MCF 10A (cell line): ENCODE data around the gene PREP. TPM values are rescaled to one million over a fixed set of nuclear protein-coding genes. Genes with fewer than 3 reads are reported as not detected.

ENCODE experiments used
- BruUV-seq: library from RNA; stranded (reverse); fragments of 400-500 nt; replicated peaks from 2 replicates; lab custom pipeline; 2021; lab: Mats Ljungman, UMichigan
- CTCF ChIA-PET: fragments of 300-600 bp; sonication (Branson Sonifier 250); formaldehyde crosslinking; extraction: SDS; loops from one replicate; lab custom pipeline; 2021; ENCODE audit warnings: antibody characterized with exemption, inconsistent platforms; lab: Yijun Ruan, JAX
- POLR2A ChIA-PET: fragments of 300-600, 350-650 bp; sonication (Branson Sonifier 250); formaldehyde crosslinking; extraction: SDS; loops from one replicate; lab custom pipeline; 2020; ENCODE audit warnings: antibody characterized with exemption, inconsistent platforms; lab: Yijun Ruan, JAX
- DNase-seq: peaks from one replicate; pipeline ENCODE4 v3.0.0-alpha.2; 2018; ENCODE audit not compliant: unreplicated experiment
- H3K27ac Mint-ChIP-seq: one replicate; pipeline ENCODE4 v1.8.0; 2022; ENCODE audit warnings: mild to moderate bottlenecking, low read depth, mixed read lengths; ENCODE audit not compliant: unreplicated experiment
- H3K27me3 Mint-ChIP-seq: one replicate; pipeline ENCODE4 v1.8.0; 2022; ENCODE audit warnings: mixed read lengths; ENCODE audit not compliant: insufficient read depth, unreplicated experiment
- H3K36me3 Mint-ChIP-seq: one replicate; pipeline ENCODE4 v1.8.0; 2022; ENCODE audit warnings: mild to moderate bottlenecking, moderate library complexity, mixed read lengths; ENCODE audit not compliant: insufficient read depth, unreplicated experiment
- H3K4me1 Mint-ChIP-seq: one replicate; pipeline ENCODE4 v1.8.0; 2022; ENCODE audit warnings: mixed read lengths; ENCODE audit not compliant: insufficient read depth, unreplicated experiment
- H3K4me3 Mint-ChIP-seq: one replicate; pipeline ENCODE4 v1.8.0; 2022; ENCODE audit warnings: mild to moderate bottlenecking, moderate library complexity, mixed read lengths; ENCODE audit not compliant: unreplicated experiment
- H3K9me3 Mint-ChIP-seq: one replicate; pipeline ENCODE4 v1.8.0; 2022; ENCODE audit warnings: mixed read lengths; ENCODE audit not compliant: unreplicated experiment
- CTCF ChIP-seq: fragments of 200-600 bp; IDR thresholded peaks from one replicate; pipeline ENCODE4 v1.8.0; 2022; ENCODE audit warnings: antibody characterized with exemption, mild to moderate bottlenecking; ENCODE audit not compliant: unreplicated experiment
- intact Hi-C: fragments of 100-400 bp; cut with micrococcal nuclease; formaldehyde crosslinking; loops from 2 replicates; pipeline ENCODE4 v1.14.1; 2022
- total RNA-seq: library from RNA; stranded (reverse); gene quantifications from 2 replicates; pipeline ENCODE4 v1.2.3, GENCODE V29; 2022

Gene PREP
- total RNA-seq, 1 experiment from 2014 or later: 67.6 TPM

GRCh38 chr6:105320765-105321164 is 82.1 kb downstream of the PREP start:
- BruUV-seq: no TSS peak
- Mint-ChIP-seq H3K27me3 (no peaks in the 10 kb centered on the region), H3K4me3 (no peak overlapping the region), H3K36me3 (peaks cover 44% of the 10 kb centered on the region), H3K27ac (no peak overlapping the region), H3K4me1 (peaks cover 30% of the 10 kb centered on the region), H3K9me3 (no peaks in the 10 kb centered on the region)
- intact Hi-C loops: no loop called here
- ChIA-PET POLR2A (interaction anchor here (4.9 kb wide), 1 partner anchor 81 kb away, joined by 25 read pairs; the partner anchor contains the start of gene PREP), CTCF (interaction anchor here (1.2 kb wide), 1 partner anchor 233 kb away, joined by 3 read pairs; no protein-coding TSS in a partner anchor)
- DNase-seq: no peak
- TF ChIP-seq CTCF: no peak

- peaks cover 49% of the 10 kb centered on the region for H3K36me3 Mint-ChIP-seq
- POLR2A ChIA-PET: interaction anchor here (1.2 to 4.9 kb wide), 2 partner anchors 78 to 82 kb away, joined by 5 to 25 read pairs; partner anchors contain the start of gene PREP
- no peaks in the 10 kb centered on the region for H3K9me3 Mint-ChIP-seq
- no peaks in the 10 kb centered on the region for H3K27me3 Mint-ChIP-seq
- CTCF ChIA-PET: interaction anchor here (1.2 to 6.0 kb wide), 2 partner anchors 42 to 233 kb away, joined by 3 to 78 read pairs; no protein-coding TSS in a partner anchor
- peaks cover 26% of the 10 kb centered on the region for H3K4me1 Mint-ChIP-seq
- intact Hi-C loops: no loop called here
- DNase-seq: no peak
- H3K4me3 Mint-ChIP-seq: no peak overlapping the region
- no peak for TF ChIP-seq CTCF
- no peak overlapping the region for H3K27ac Mint-ChIP-seq
- BruUV-seq: no TSS peak
Observed at GRCh38 chr6:105320271-105320670, 82.6 kb downstream of the PREP start.

GRCh38 chr6:105319331-105319730 is 83.6 kb downstream of the PREP start:
- intact Hi-C loops: loop anchor here (5.0 to 10.0 kb wide), 3 partner anchors 103 to 232 kb away; no protein-coding TSS in a partner anchor
- H3K27ac Mint-ChIP-seq: peak overlapping the region; percentile 65
- no peaks in the 10 kb centered on the region for H3K9me3 Mint-ChIP-seq
- ChIA-PET POLR2A (interaction anchor here (0.6 to 4.9 kb wide), 11 partner anchors 8 to 221 kb away, joined by 3 to 25 read pairs (median 5); partner anchors contain the start of gene PREP), CTCF (interaction anchor here (1.0 to 6.0 kb wide), 8 partner anchors 18 to 230 kb away, joined by 3 to 78 read pairs (median 12); partner anchors contain the start of gene PREP)
- peaks cover 20% of the 10 kb centered on the region for H3K4me1 Mint-ChIP-seq
- no peak for TF ChIP-seq CTCF
- no TSS peak for BruUV-seq
- no peaks in the 10 kb centered on the region for H3K27me3 Mint-ChIP-seq
- H3K36me3 Mint-ChIP-seq: peaks cover 53% of the 10 kb centered on the region
- peak; percentile 56 for DNase-seq
- H3K4me3 Mint-ChIP-seq: peak overlapping the region; percentile 22

GRCh38 chr6:105318660-105319059 is 84.2 kb downstream of the PREP start:
- CTCF ChIA-PET: interaction anchor here (0.6 to 6.0 kb wide), 17 partner anchors 8 to 984 kb away, joined by 3 to 78 read pairs (median 4); partner anchors contain the start of gene PREP
- POLR2A ChIA-PET: interaction anchor here (0.6 to 4.9 kb wide), 19 partner anchors 8 to 231 kb away, joined by 3 to 25 read pairs (median 4); partner anchors contain the start of gene PREP
- peaks cover 53% of the 10 kb centered on the region for H3K36me3 Mint-ChIP-seq
- peak; percentile 88 for DNase-seq
- TF ChIP-seq CTCF: no peak
- H3K9me3 Mint-ChIP-seq: no peaks in the 10 kb centered on the region
- H3K27ac Mint-ChIP-seq: peak overlapping the region; percentile 69
- BruUV-seq: no TSS peak
- intact Hi-C loops: loop anchor here (1.0 to 10.0 kb wide), 5 partner anchors 45 to 231 kb away; partner anchors contain the start of gene PREP
- H3K4me1 Mint-ChIP-seq: peaks cover 20% of the 10 kb centered on the region
- peak overlapping the region; percentile 15 for H3K4me3 Mint-ChIP-seq
- H3K27me3 Mint-ChIP-seq: no peaks in the 10 kb centered on the region
